Breast epithelium (tissue), 4 donors: ENCODE data around the gene LRRC18. TPM values are rescaled to one million over a fixed set of nuclear protein-coding genes. Genes with fewer than 3 reads are reported as not detected.

ENCODE experiments used
- DNase-seq, 2 donors: peaks; one replicate each; pipeline ENCODE4 v3.0.0-alpha.2; 2019; ENCODE audit warnings: low spot score in 2 of 2
- H3K27ac ChIP-seq, 2 donors: fragments of 200-600 bp; sonication (generic) in 1 of 2; one replicate each; pipeline ENCODE4 v1.5.1; 2016 to 2019; ENCODE audit warnings: mild to moderate bottlenecking in 1 of 2
- H3K27me3 ChIP-seq, 2 donors: fragments of 200-600 bp; sonication (generic) in 1 of 2; one replicate each; pipeline versions ENCODE4 v1.5.1 to v1.6.0; 2017 to 2019; ENCODE audit warnings: control low read depth in 1 of 2, mild to moderate bottlenecking in 1 of 2
- H3K36me3 ChIP-seq: fragments of 200-600 bp; one replicate; pipeline ENCODE4 v1.5.1; 2019
- H3K4me1 ChIP-seq, 2 donors: fragments of 200-600 bp; sonication (generic); one replicate each; pipeline ENCODE4 v1.5.1; 2016 to 2019; ENCODE audit warnings: control low read depth in 1 of 2
- H3K4me3 ChIP-seq, 3 donors: fragments of 200-600 bp; sonication (generic); 1 replicate in 2 of 3; 2 replicates in 1 of 3; pipeline ENCODE4 v1.5.1; 2016 to 2019; ENCODE audit warnings: mild to moderate bottlenecking in 3 of 3, moderate library complexity in 2 of 3
- H3K9me3 ChIP-seq, 2 donors: fragments of 200-600 bp; sonication (generic) in 1 of 2; one replicate each; pipeline ENCODE4 v1.5.1; 2016 to 2019; ENCODE audit warnings: control low read depth in 1 of 2
- POLR2A ChIP-seq: fragments of 450-650 bp; IDR thresholded peaks from one replicate; pipeline ENCODE4 v1.6.1; 2016; ENCODE audit warnings: antibody characterized with exemption, mild to moderate bottlenecking, moderate library complexity
- POLR2AphosphoS5 ChIP-seq, 3 donors: sonication (generic); formaldehyde crosslinking; IDR thresholded peaks; one replicate each; pipeline ENCODE4 v1.6.1; 2017; ENCODE audit warnings: antibody characterized with exemption in 3 of 3
- intact Hi-C: fragments of 100-400 bp; cut with DNase I; formaldehyde crosslinking; loops from one replicate; pipeline ENCODE4 v1.15.1; 2023; ENCODE audit warnings: low total_unique reads
- total RNA-seq, 3 donors: library from RNA; depleted of rRNA; stranded (reverse); fragments of >200 nt; gene quantifications; one replicate each; pipeline ENCODE4 v1.1.0, GENCODE V29; 2016
- TF ChIP-seq, protein P1 (sequence below), 3 donors: fragments of 450-650 bp; IDR thresholded peaks; one replicate each; pipeline ENCODE4 v1.5.1; 2016 to 2017; ENCODE audit warnings: antibody characterized with exemption in 3 of 3, mild to moderate bottlenecking in 3 of 3, moderate library complexity in 3 of 3

Gene LRRC18
- total RNA-seq, 3 donors from 2014 or later, result not detected

DNA sequence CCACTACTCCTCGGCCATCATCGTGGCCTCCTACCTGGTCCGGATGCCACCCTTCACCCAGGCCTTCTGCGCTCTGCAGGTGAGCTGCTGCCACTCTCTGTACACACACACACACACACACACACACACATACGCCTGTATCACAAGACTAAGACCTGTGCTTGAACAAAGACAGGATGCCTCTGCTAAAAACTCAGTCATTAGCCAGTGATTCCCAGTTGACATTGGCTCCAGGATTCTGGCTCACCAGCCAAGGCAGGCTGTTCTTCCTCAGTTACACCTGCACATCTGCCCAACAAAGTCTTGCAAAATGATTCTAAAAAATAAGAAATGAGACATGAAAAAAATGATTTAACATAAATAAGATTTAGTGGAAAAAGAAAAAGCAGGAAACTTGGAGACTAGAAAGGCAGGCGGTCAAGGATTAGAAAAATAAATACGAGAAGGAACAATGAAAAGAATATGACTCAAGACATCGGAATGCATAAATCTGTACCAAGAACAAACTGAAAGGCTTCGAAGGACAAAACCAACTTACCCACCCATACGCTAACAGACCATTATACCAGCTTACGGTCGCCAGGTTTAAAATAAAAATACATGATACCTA is 7.4 kb upstream of the LRRC18 start:
- no peaks in the 10 kb centered on the region for H3K36me3 ChIP-seq
- H3K4me3 ChIP-seq, result no peak overlapping the region
- H3K27ac ChIP-seq, result no peak overlapping the region
- no peaks in the 10 kb centered on the region for H3K4me1 ChIP-seq
- no peaks in the 10 kb centered on the region for H3K9me3 ChIP-seq
- DNase-seq, result no peak
- no peaks in the 10 kb centered on the region for H3K27me3 ChIP-seq
- intact Hi-C loops, result no loop called here
- TF ChIP-seq POLR2A (no peak), POLR2AphosphoS5 (IDR thresholded peaks at IDR 0.05) (no peak)
- TF ChIP-seq, protein P1, sequence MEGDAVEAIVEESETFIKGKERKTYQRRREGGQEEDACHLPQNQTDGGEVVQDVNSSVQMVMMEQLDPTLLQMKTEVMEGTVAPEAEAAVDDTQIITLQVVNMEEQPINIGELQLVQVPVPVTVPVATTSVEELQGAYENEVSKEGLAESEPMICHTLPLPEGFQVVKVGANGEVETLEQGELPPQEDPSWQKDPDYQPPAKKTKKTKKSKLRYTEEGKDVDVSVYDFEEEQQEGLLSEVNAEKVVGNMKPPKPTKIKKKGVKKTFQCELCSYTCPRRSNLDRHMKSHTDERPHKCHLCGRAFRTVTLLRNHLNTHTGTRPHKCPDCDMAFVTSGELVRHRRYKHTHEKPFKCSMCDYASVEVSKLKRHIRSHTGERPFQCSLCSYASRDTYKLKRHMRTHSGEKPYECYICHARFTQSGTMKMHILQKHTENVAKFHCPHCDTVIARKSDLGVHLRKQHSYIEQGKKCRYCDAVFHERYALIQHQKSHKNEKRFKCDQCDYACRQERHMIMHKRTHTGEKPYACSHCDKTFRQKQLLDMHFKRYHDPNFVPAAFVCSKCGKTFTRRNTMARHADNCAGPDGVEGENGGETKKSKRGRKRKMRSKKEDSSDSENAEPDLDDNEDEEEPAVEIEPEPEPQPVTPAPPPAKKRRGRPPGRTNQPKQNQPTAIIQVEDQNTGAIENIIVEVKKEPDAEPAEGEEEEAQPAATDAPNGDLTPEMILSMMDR (IDR thresholded peaks at IDR 0.05), result no peak

DNA sequence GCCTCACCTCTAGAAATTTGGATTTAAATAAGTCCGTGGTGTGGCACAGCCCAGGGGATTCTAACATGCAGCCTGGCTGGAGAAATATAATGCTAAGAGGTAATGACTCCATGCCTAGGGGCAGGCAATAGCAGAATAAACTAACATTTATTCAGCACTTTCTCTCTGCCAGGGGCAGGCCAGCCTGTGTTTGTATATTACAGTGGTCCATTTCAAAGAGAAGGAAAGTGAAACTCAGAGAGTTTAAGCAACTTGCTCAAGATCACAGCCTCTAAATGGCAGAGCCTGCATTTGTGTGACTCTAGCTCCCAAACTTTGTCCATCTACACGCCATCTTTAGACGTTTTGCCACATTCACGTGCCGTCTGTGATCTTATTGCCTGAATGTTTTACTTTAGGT is 6.7 kb upstream of the LRRC18 start:
- Histone ChIP-seq H3K4me1 (no peaks in the 10 kb centered on the region), H3K36me3 (no peaks in the 10 kb centered on the region), H3K9me3 (no peaks in the 10 kb centered on the region), H3K4me3 (no peak overlapping the region), H3K27ac (no peak overlapping the region), H3K27me3 (no peaks in the 10 kb centered on the region)
- DNase-seq, result no peak
- no peak for TF ChIP-seq POLR2AphosphoS5 (IDR thresholded peaks at IDR 0.05)
- TF ChIP-seq POLR2A, result no peak
- TF ChIP-seq, protein P1 (IDR thresholded peaks at IDR 0.05), result no peak
- intact Hi-C loops, result no loop called here

DNA sequence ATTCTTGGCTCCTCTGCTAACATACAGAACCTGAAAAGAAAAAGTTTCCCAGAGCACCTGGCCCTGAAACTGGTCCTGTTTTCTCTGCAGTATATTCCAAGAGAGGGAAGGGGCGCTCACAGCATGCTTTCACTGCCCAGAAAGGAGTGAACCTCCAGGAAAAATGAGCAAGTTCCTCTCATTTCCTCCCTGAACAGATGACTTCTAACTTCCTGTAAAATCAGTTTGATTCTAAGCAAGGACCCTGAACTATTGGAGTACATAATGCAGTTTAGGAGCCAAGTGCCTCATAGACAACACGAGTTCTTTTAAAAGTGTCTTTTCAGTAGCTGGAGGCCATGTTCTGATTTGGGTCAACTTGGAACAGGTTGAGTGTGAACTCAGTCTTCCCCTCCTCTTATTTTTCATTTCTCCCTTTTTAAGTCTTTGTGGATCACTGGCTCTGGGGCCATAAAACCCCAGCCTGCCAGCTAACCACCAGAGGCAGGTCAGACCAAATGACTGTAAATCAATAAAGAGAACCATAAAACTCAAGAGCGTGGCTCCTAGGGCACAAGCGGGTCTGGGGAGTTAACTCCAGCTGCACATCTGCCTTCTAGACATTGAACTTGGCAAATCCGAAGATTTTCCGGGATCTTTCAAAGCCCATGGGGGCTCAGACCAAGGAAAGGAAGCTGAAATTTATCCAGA is 5.9 kb upstream of the LRRC18 start:
- TF ChIP-seq POLR2A, result no peak
- TF ChIP-seq POLR2AphosphoS5 (IDR thresholded peaks at IDR 0.05), result no peak
- TF ChIP-seq, protein P1 (IDR thresholded peaks at IDR 0.05), result no peak
- H3K27ac ChIP-seq, result no peak overlapping the region
- no peaks in the 10 kb centered on the region for H3K27me3 ChIP-seq
- no peaks in the 10 kb centered on the region for H3K9me3 ChIP-seq
- intact Hi-C loops, result no loop called here
- no peaks in the 10 kb centered on the region for H3K36me3 ChIP-seq
- DNase-seq, result no peak
- H3K4me3 ChIP-seq, result no peak overlapping the region
- H3K4me1 ChIP-seq, result no peaks in the 10 kb centered on the region

DNA sequence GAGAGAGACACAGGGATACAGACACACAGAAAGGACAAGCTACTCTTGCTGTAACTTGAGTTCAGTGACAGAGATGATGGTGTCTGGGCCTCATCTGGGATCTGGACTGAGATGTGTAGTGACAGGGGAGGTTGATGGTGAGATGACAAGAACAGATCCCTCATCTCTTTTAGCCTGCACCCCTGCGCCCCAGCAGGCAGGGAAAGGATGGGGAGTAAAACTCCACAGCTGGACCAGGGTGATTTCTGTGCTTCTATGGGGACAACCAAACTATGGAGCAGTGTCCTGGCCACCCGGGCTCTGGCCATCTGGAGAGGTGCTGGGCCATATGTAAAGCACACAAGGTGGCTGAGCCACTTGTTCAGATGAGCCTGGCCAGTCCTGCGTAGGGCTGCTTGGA is 4.5 kb upstream of the LRRC18 start:
- H3K9me3 ChIP-seq, result no peaks in the 10 kb centered on the region
- H3K27ac ChIP-seq, result no peak overlapping the region

DNA sequence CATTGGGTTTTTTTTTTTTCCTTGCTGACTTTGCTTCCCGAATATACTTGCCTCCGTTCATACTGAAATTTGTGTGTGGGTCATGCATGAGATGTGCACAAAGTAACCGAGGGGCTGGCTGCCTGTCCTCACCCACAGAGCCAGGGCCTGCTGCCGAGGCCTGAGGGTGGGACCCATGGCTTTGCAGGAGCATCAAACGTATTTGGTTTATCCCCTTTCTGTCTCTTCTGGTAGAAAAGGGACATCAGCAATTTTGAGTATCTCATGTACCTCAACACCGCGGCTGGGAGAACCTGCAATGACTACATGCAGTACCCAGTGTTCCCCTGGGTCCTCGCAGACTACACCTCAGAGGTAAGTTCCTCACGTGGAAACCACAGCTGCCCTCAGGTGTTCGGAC is 3.5 kb upstream of the LRRC18 start:
- Histone ChIP-seq H3K36me3 (no peaks in the 10 kb centered on the region), H3K4me3 (no peak overlapping the region), H3K27ac (no peak overlapping the region), H3K9me3 (no peaks in the 10 kb centered on the region), H3K4me1 (no peaks in the 10 kb centered on the region), H3K27me3 (no peaks in the 10 kb centered on the region)
- no peak for DNase-seq
- TF ChIP-seq POLR2AphosphoS5 (IDR thresholded peaks at IDR 0.05), result no peak
- no peak for TF ChIP-seq POLR2A
- TF ChIP-seq, protein P1 (IDR thresholded peaks at IDR 0.05), result no peak
- intact Hi-C loops, result no loop called here

More for the DNA sequence above, 4.5 kb upstream of the LRRC18 start:
- Histone ChIP-seq H3K4me3 (no peak overlapping the region), H3K27me3 (no peaks in the 10 kb centered on the region), H3K4me1 (no peaks in the 10 kb centered on the region), H3K36me3 (no peaks in the 10 kb centered on the region)
- no peak for DNase-seq
- intact Hi-C loops, result no loop called here
- no peak for TF ChIP-seq POLR2AphosphoS5 (IDR thresholded peaks at IDR 0.05)
